ENCODE data around the gene DCAF8L2. TPM values are rescaled to one million over a fixed set of nuclear protein-coding genes. Genes with fewer than 3 reads are reported as not detected.

Gene DCAF8L2
- total and polyA plus RNA-seq, 9 of the 15 experiments (the other 6 are each of a cell fraction or from before 2014, with no cell fraction given): not detected

DNA sequence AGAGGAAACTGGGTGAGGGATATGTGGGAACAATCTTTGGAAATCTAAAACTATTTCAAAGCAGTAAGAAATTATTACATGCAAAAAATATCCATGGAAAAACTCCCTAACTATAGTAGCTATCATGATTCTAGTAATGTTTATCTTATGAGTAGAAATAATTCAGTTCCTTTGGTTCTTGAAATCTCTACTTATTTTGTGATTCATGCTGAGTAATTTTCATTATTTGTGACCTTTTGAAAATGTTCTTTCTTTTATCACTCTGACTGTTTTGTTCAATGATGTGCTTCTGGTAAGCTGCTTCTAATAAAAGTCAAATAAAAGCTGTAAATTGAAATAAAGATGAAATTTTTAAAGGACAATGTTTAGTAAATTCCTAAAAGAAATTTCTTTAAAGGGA lies 177.2 kb downstream of the DCAF8L2 start:
- intact Hi-C loops (cut with micrococcal nuclease): no loop called here
- CTCF ChIA-PET (ENCODE audit: low intra/inter-chr PET ratio): no interaction called here
- H3K9ac ChIP-seq (ENCODE audit: insufficient read depth in 1 of 2, low read depth in 2 of 2, low read length in 2 of 2): no peak overlapping the region

More for the DNA sequence above, 177.2 kb downstream of the DCAF8L2 start:
- Histone ChIP-seq H3K4me3 (no peak overlapping the region), H2AFZ (ENCODE audit: low read depth, low read length) (no peak overlapping the region), H3K9me1 (ENCODE audit: control insufficient read depth, insufficient read depth, low read length) (no peaks in the 10 kb centered on the region), H3K27ac (ENCODE audit: extremely low read depth, low read depth, low read length) (no peak overlapping the region), H3K9me3 (replicated peaks; ENCODE audit: control insufficient read depth, insufficient read depth, low read depth, low read length) (no peaks in the 10 kb centered on the region), H3K4me1 (replicated peaks in 1 of 2; ENCODE audit: control insufficient read depth in 2 of 2, insufficient read depth in 2 of 2, low read length in 2 of 2) (no peaks in the 10 kb centered on the region), H3K4me2 (ENCODE audit: insufficient read depth, low read length) (no peak overlapping the region), H3K27me3 (ENCODE audit: control insufficient read depth in 2 of 2, insufficient read depth in 2 of 2, low read length in 2 of 2) (no peaks in the 10 kb centered on the region), H3K79me2 (ENCODE audit: control insufficient read depth, insufficient read depth, low read length) (no peaks in the 10 kb centered on the region), H3K36me3 (ENCODE audit: control insufficient read depth, insufficient read depth, low read length) (no peaks in the 10 kb centered on the region), H4K20me1 (replicated peaks; ENCODE audit: control insufficient read depth, insufficient read depth, low read length) (no peaks in the 10 kb centered on the region)
- POLR2A ChIA-PET: no interaction called here
- no peak for FAIRE-seq
- DNase-seq (ENCODE audit: extremely low read depth in 1 of 4, low spot score in 3 of 4): no peak
- no TSS peak for BruUV-seq (replicated peaks)
- ATAC-seq: no peak
- in situ Hi-C loops (cut with MboI): no loop called here
- TF ChIP-seq HOXB6 (CRISPR knock-in tag; IDR thresholded peaks at IDR 0.05; ENCODE audit: borderline replicate concordance): no peak
- TF ChIP-seq ZNF551 (CRISPR knock-in tag; IDR thresholded peaks at IDR 0.05): no peak
- TF ChIP-seq, protein P1, sequence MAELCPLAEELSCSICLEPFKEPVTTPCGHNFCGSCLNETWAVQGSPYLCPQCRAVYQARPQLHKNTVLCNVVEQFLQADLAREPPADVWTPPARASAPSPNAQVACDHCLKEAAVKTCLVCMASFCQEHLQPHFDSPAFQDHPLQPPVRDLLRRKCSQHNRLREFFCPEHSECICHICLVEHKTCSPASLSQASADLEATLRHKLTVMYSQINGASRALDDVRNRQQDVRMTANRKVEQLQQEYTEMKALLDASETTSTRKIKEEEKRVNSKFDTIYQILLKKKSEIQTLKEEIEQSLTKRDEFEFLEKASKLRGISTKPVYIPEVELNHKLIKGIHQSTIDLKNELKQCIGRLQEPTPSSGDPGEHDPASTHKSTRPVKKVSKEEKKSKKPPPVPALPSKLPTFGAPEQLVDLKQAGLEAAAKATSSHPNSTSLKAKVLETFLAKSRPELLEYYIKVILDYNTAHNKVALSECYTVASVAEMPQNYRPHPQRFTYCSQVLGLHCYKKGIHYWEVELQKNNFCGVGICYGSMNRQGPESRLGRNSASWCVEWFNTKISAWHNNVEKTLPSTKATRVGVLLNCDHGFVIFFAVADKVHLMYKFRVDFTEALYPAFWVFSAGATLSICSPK (IDR thresholded peaks at IDR 0.05; ENCODE audit: borderline replicate concordance): no peak
- TF ChIP-seq NRF1 (conservative IDR thresholded peaks at IDR 0.05 in 1 of 2, IDR thresholded peaks at IDR 0.05 in 1 of 2): no peak
- no peak for TF ChIP-seq THRAP3 (IDR thresholded peaks at IDR 0.05; ENCODE audit: borderline replicate concordance)
- TF ChIP-seq, protein P2, sequence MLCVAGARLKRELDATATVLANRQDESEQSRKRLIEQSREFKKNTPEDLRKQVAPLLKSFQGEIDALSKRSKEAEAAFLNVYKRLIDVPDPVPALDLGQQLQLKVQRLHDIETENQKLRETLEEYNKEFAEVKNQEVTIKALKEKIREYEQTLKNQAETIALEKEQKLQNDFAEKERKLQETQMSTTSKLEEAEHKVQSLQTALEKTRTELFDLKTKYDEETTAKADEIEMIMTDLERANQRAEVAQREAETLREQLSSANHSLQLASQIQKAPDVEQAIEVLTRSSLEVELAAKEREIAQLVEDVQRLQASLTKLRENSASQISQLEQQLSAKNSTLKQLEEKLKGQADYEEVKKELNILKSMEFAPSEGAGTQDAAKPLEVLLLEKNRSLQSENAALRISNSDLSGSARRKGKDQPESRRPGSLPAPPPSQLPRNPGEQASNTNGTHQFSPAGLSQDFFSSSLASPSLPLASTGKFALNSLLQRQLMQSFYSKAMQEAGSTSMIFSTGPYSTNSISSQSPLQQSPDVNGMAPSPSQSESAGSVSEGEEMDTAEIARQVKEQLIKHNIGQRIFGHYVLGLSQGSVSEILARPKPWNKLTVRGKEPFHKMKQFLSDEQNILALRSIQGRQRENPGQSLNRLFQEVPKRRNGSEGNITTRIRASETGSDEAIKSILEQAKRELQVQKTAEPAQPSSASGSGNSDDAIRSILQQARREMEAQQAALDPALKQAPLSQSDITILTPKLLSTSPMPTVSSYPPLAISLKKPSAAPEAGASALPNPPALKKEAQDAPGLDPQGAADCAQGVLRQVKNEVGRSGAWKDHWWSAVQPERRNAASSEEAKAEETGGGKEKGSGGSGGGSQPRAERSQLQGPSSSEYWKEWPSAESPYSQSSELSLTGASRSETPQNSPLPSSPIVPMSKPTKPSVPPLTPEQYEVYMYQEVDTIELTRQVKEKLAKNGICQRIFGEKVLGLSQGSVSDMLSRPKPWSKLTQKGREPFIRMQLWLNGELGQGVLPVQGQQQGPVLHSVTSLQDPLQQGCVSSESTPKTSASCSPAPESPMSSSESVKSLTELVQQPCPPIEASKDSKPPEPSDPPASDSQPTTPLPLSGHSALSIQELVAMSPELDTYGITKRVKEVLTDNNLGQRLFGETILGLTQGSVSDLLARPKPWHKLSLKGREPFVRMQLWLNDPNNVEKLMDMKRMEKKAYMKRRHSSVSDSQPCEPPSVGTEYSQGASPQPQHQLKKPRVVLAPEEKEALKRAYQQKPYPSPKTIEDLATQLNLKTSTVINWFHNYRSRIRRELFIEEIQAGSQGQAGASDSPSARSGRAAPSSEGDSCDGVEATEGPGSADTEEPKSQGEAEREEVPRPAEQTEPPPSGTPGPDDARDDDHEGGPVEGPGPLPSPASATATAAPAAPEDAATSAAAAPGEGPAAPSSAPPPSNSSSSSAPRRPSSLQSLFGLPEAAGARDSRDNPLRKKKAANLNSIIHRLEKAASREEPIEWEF (CRISPR knock-in tag; IDR thresholded peaks at IDR 0.05): no peak
- TF ChIP-seq FOXK1 (CRISPR knock-in tag; IDR thresholded peaks at IDR 0.05; ENCODE audit: borderline replicate concordance): no peak
- no peak for TF ChIP-seq XRCC5 (IDR thresholded peaks at IDR 0.05; ENCODE audit: low read depth, low read length)
- TF ChIP-seq ZNF77 (CRISPR knock-in tag; IDR thresholded peaks at IDR 0.05): no peak
- no peak for TF ChIP-seq SMAD3 (CRISPR knock-in tag; conservative IDR thresholded peaks at IDR 0.05)
- TF ChIP-seq PURB (CRISPR knock-in tag; IDR thresholded peaks at IDR 0.05; ENCODE audit: low read depth): no peak

Data from K562 (cell line).